GM19324 (cell line): Measurements from ENCODE around the gene DLEC1.

Experiments used
- ATAC-seq: cut with Tn5 transposase; IDR thresholded peaks from one replicate; pipeline ENCODE4 v1.9.1; 2021; ENCODE audit warnings: mild to moderate bottlenecking, moderate library complexity; ENCODE audit not compliant: unreplicated experiment, low FRiP score

The DLEC1 gene

DNA sequence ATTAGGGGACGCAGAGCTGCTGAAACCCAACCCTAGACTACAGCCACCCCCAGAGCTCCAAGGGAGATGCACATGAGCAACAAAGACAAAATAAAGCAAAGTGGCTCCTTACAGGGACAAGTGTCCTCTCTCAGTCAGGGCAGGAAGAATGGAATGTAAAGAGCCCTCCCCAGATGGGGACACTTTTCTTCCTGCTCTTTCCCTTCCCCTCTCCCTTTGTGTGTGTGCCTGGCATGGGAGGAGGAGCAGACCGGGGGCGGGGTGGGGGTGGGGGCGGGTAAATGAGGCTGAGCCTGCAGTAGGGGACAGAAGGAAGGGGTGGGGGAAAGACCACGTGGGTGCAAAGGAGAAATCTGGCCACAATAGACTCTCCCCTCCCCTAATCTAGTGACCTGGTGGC is 60.5 kb downstream of the DLEC1 start:
- ATAC-seq, result no peak

GRCh38 chr3:38100498-38100897 is 61.5 kb downstream of the DLEC1 start:
- ATAC-seq, result no peak

DNA sequence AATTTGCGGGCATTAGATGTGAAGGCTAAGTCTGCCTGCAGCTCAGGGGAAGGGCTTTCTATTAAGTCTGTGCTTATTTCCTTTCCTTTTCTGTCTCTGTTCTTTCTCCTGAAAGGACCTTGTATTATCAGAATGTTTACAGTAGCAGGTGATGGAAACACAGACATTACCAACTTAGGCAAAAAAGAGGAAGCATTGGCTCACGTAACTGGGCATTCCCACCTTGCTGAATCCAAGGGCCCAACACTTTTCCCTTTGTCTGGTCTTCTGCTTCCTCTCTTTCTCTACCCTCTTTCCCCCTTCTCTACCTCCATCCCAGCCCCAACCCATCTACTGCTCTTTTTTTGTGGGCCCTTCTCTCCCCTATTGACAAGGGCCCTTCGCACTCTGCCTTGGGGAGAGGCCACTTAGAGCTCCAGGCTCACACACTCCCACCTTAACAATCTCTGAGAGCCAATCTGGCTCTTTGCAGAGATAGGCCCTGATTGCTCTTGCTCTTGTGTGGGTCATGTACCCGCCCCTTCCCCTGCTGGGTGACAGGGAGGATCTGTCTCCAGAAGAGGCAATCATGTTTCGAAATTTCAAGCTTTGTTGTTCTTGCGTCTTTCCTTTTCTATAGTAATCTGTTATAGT is 62.9 kb downstream of the DLEC1 start:
- ATAC-seq, result no peak

DNA sequence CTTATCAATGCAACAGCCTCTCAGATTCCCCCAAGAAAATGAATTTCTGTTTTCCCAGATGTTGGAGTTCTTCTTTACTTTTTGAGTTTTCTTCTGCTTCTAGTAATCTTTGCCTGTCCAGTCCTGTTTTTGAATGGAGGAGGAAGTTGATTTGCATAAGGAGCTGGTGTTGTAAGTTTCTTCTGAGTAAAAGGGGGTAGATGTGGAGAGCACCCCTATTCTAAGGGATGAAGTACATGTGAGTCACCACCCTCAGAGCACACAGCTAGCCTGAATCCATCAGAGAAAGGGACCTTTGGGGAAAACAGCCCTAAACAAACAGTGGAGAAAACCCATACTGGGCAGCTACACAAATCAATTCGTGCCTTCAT is 63.4 kb downstream of the DLEC1 start:
- no peak for ATAC-seq

DNA sequence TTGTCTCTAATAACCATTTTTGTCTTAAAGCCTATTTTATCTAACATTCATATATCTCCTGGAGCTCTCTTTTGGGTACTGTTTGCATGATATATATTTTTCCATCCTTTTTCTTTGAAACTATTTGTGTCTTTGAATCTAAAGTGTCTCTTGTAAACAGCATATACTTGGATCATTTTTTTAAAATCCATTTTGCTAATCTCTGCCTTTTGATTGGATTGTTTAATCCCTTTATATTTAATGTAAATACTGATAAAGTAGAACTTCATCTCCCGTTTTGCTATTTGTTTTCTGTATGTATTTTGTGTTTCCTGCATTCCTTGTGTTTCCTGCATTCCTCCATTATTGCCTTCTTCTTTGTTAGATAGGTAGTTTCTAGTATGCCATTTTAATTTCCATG is 66.5 kb downstream of the DLEC1 start:
- ATAC-seq, result no peak

DNA sequence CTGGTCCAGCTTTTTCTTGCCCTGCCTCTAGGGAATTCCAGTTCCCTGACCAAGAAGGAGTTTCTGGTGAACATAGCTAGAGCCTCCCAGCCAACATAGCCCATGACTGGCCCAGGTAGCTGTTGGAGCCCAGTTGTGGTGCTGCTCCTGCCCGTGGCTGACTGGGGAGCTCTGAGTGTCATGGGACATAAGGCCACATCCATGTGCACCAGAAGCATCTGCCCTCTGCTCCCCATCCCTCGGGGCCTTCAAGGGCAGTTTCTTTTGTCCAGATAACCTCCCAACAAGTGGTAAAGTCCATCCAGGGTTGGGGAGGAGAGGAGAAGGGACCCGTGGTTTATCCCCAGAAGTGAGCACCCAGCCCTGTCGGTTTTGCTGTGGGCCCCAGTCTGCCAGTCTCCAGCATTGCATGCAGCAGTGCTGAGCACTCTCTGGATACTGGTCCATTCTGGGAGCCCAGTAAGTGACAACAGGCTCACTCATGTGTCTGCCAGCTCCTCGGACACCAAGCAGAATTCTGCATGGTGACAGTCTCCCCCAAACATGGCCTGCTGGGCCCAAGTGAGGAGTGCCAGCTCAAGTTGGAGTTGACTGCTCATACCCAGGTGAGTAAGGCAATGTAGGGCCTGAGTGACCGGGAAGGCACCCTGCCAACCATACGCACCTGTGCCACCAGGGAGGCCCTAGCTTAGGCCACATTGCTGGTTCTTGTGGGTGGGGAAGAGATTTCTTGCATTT is 69.1 kb downstream of the DLEC1 start:
- ATAC-seq, result no peak

- no peak for ATAC-seq
Measured at GRCh38 chr3:38108649-38109579, 69.9 kb downstream of the DLEC1 start.

- ATAC-seq, result no peak
Measured at GRCh38 chr3:38109580-38110313, 70.7 kb downstream of the DLEC1 start.

- ATAC-seq, result no peak
Measured at GRCh38 chr3:38110314-38111050, 71.5 kb downstream of the DLEC1 start.

- ATAC-seq, result no peak
Measured at GRCh38 chr3:38111201-38111600, 72.2 kb downstream of the DLEC1 start.

DNA sequence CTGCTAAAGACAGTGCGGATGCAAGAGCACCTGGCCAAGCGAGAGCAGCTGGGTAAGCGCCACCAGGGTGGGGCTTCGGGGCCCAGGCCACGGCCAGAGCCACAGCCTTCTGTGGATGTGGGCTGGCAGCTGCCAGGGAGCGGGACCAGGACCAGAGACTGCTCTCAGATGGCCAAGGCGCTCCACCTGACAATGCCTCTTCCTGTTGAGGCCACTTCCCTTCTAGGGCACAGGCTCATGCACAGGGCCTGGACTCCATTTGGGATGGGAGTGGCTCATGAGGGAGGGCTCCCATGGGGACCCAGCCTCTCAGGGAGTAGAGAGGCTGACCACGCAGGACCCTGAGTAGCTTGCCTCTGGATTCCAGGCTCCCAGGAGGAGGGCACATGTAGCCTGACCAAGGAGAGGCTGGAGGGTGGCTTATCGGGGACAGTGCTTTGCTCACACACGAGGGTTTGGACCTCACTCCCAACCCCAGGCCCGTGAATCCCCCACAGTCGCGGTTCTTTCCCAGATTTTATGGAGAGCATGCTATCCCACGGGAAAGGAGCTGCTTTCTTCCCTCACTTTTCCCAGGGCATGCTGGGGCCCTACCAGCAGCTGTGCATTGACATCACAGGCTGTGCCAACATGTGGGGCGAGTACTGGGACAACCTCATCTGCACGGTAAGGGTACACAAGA is 72.8 kb downstream of the DLEC1 start:
- no peak for ATAC-seq

- ATAC-seq, result no peak
Measured at GRCh38 chr3:38112378-38112761, 73.4 kb downstream of the DLEC1 start.

- ATAC-seq, result no peak
Measured at GRCh38 chr3:38114052-38114874, 75.3 kb downstream of the DLEC1 start.

- no peak for ATAC-seq
Measured at GRCh38 chr3:38114875-38115644, 76.1 kb downstream of the DLEC1 start.

DNA sequence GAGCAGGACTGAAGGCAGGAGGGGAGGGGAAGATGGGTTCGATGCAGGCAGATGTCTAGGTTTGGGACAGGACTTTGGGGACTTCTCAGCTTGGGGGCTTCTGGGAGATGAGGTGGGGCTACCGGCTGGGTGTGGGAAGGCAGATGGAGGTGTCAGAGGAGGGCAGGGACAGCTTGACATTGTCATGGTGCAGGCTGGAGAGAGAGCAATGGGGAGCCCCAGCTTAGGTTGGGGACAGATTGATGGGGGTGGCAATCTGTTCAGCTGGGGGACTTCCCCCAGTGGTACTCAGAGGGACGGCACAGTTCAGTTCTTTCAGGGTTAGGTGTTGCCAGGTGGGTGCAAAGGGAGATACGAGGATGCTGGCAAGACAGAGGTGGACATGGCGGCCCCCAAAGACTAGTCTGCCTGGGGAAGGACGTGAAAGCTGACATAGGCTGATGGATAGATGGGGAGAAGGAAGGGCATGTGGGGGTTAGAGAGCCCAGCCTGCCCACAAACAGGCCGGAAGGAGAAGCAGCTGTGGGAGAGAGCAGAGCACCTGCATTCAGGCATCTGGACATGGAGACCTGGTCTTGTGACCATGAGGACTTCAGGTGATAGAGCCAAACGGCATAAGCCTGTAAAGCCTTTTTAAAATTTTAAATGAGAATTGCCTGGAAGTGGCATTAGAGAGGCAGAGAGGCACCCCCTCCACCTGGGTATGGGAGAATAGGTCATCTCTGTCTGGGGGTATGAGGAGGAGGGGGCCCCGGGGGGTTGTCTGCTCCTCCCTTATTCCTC is 76.8 kb downstream of the DLEC1 start:
- ATAC-seq, result no peak

DNA sequence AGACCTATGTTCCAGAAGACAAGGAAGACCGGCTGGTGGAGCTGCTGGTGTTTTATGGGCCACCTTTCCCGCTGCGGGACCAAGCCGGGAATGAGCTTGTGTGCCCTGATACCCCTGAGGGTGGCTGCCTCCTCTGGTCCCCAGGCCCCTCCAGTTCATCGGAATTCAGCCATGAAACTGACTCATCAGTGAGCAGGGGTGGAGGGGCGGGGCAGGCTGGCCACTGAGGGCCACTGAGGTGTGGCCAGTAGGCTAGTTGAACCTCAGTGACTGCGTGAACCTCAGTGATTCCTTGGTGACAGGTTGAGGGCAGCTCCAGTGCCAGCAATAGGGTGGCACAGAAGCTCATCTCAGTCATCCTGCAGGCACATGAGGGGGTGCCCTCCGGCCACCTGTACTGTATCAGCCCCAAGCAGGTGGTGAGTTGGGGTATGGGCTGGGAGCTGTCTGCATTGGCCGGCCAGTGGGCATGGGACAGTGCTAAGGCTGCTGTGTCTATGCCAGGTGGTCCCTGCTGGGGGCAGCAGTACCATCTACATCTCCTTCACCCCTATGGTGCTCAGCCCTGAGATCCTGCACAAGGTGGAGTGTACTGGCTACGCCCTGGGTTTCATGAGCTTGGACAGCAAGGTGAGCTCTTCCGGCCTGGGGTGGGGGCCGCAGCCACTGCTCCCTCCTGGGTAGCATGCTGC is 77.6 kb downstream of the DLEC1 start:
- ATAC-seq, result no peak
